Kidney epithelial cell (primary cell): ENCODE results near the gene GARIN5A. TPM values are rescaled to one million over a fixed set of nuclear protein-coding genes. Genes with fewer than 3 reads are reported as not detected.

Experiments
- DNase-seq: peaks from one replicate; pipeline ENCODE4 v3.0.0-alpha.2; 2010; ENCODE audit warnings: low read depth
- H3K27me3 ChIP-seq: 2 replicates; pipeline ENCODE4 v1.6.0; 2011; ENCODE audit warnings: low read length; ENCODE audit not compliant: control insufficient read depth, insufficient read depth
- H3K36me3 ChIP-seq: 2 replicates; pipeline ENCODE4 v1.5.1; 2011; ENCODE audit warnings: low read length; ENCODE audit not compliant: control insufficient read depth, insufficient read depth
- H3K4me3 ChIP-seq: 2 replicates; pipeline ENCODE4 v1.5.1; 2011; ENCODE audit warnings: low read depth, mild to moderate bottlenecking, control low read depth, low read length
- CTCF ChIP-seq: IDR thresholded peaks from 2 replicates; pipeline ENCODE4 v1.5.1; 2011; ENCODE audit warnings: mild to moderate bottlenecking, moderate library complexity, low read length, control low read depth, inconsistent platforms; ENCODE audit not compliant: insufficient read depth, poor library complexity, severe bottlenecking
- total RNA-seq: library from RNA; depleted of rRNA; stranded (reverse); fragments of >200 nt; gene quantifications from 2 replicates; pipeline ENCODE4 v1.2.3, GENCODE V29; 2015

GARIN5A gene
- total RNA-seq, 1 donor from 2014 or later = 9.9 TPM

GRCh38 chr19:50417111-50418081 is 59.3 kb downstream of the GARIN5A start:
- no peak for DNase-seq
- Histone ChIP-seq H3K27me3 (peaks cover 23% of the 10 kb centered on the region), H3K4me3 (no peak overlapping the region), H3K36me3 (no peaks in the 10 kb centered on the region)
- no peak for TF ChIP-seq CTCF

Other genes with a start within 250 kb of the GARIN5A start
- gene KCNC3, start 147.5 kb downstream of the GARIN5A start, total RNA-seq = 0.46 and 0.55 TPM in 2 replicates
- gene NAPSA, start 111.2 kb downstream of the GARIN5A start, total RNA-seq = 1.7 and 1.8 TPM in 2 replicates
- 73.4 and 86.5 TPM in 2 replicates for gene NR1H2, start 100.4 kb downstream of the GARIN5A start, total RNA-seq
- 25.5 and 30.3 TPM in 2 replicates for gene POLD1, start 92.5 kb downstream of the GARIN5A start, total RNA-seq
- gene SPIB, start 57.9 kb downstream of the GARIN5A start, total RNA-seq = not detected in 2 replicates
- 0.21 TPM in 1 of 2 replicates, not detected in the other for gene MYBPC2, start 44.0 kb downstream of the GARIN5A start, total RNA-seq
- gene EMC10, start 341 bp downstream of the GARIN5A start, total RNA-seq = 256 and 274 TPM in 2 replicates
- 26.7 and 26.8 TPM in 2 replicates for gene JOSD2, start 34.3 kb upstream of the GARIN5A start, total RNA-seq
- gene ASPDH, start 37.1 kb upstream of the GARIN5A start, total RNA-seq = not detected in 2 replicates
- gene LRRC4B, start 91.6 kb upstream of the GARIN5A start, total RNA-seq = 9.2 and 9.3 TPM in 2 replicates
- 0.29 and 0.55 TPM in 2 replicates for gene SYT3, start 163.0 kb upstream of the GARIN5A start, total RNA-seq
- gene C19orf81, start 172.6 kb upstream of the GARIN5A start, total RNA-seq = 4.4 and 16.5 TPM in 2 replicates
- 1.2 and 1.6 TPM in 2 replicates for gene SHANK1, start 243.0 kb upstream of the GARIN5A start, total RNA-seq
- 6.0 and 12.4 TPM in 2 replicates for gene CLEC11A, start 246.5 kb upstream of the GARIN5A start, total RNA-seq